Caco-2 (cell line): ENCODE data around the gene SCN1A. TPM values are rescaled to one million over a fixed set of nuclear protein-coding genes. Genes with fewer than 3 reads are reported as not detected.

Source experiments
- BruUV-seq: library from RNA; stranded (reverse); fragments of 400-500 nt; replicated peaks from 2 replicates; lab custom pipeline; 2021; lab: Mats Ljungman, UMichigan
- CTCF ChIA-PET: fragments of 300-600 bp; sonication (Branson Sonifier 250); formaldehyde crosslinking; loops from one replicate; lab custom pipeline; 2022; ENCODE audit warnings: antibody characterized with exemption; lab: Charles Lee
- POLR2A ChIA-PET: fragments of 300-600 bp; sonication (Branson Sonifier 250); formaldehyde crosslinking; loops from one replicate; lab custom pipeline; 2022; ENCODE audit warnings: antibody characterized with exemption; lab: Charles Lee
- DNase-seq, 2 experiments: peaks; one replicate each; pipeline versions ENCODE4 v3.0.0 to v3.0.0-alpha.2; 2020 to 2022
- H3K27me3 ChIP-seq: replicated peaks from 2 replicates; pipeline ENCODE4 v1.6.0; 2011; ENCODE audit warnings: low read length; ENCODE audit not compliant: control insufficient read depth, insufficient read depth
- H3K36me3 ChIP-seq: 2 replicates; pipeline ENCODE4 v1.5.1; 2011; ENCODE audit warnings: low read length; ENCODE audit not compliant: control insufficient read depth, insufficient read depth
- H3K4me1 ChIP-seq: fragments of 250-450 bp; sonication (Bioruptor Pico); 2 replicates; pipeline ENCODE4 v1.5.1; 2020; ENCODE audit warnings: mild to moderate bottlenecking
- H3K4me3 ChIP-seq: 2 replicates; pipeline ENCODE4 v1.5.1; 2011; ENCODE audit warnings: low read depth, mild to moderate bottlenecking, control low read depth, low read length
- H3K9me3 ChIP-seq: fragments of 250-450 bp; sonication (Bioruptor Pico); 2 replicates; pipeline ENCODE4 v1.5.1; 2020; ENCODE audit warnings: mild to moderate bottlenecking, moderate library complexity
- H3K27ac Mint-ChIP-seq: one replicate; pipeline ENCODE4 v1.8.0; 2022; ENCODE audit warnings: mixed read lengths; ENCODE audit not compliant: unreplicated experiment
- H3K27me3 Mint-ChIP-seq: one replicate; pipeline ENCODE4 v1.8.0; 2022; ENCODE audit warnings: mixed read lengths; ENCODE audit not compliant: insufficient read depth, unreplicated experiment
- H3K36me3 Mint-ChIP-seq: one replicate; pipeline ENCODE4 v1.8.0; 2022; ENCODE audit warnings: mild to moderate bottlenecking, mixed read lengths; ENCODE audit not compliant: insufficient read depth, unreplicated experiment
- H3K4me1 Mint-ChIP-seq: one replicate; pipeline ENCODE4 v1.8.0; 2022; ENCODE audit warnings: low read depth, mixed read lengths; ENCODE audit not compliant: unreplicated experiment
- H3K4me3 Mint-ChIP-seq: one replicate; pipeline ENCODE4 v1.8.0; 2022; ENCODE audit warnings: mild to moderate bottlenecking, moderate library complexity, mixed read lengths; ENCODE audit not compliant: unreplicated experiment
- H3K9me3 Mint-ChIP-seq: one replicate; pipeline ENCODE4 v1.8.0; 2022; ENCODE audit warnings: mixed read lengths; ENCODE audit not compliant: unreplicated experiment
- intact Hi-C: fragments of 100-400 bp; cut with micrococcal nuclease; formaldehyde crosslinking; loops from one replicate; pipeline ENCODE4 v1.10.0; 2022; ENCODE audit not compliant: unreplicated experiment
- total RNA-seq: library from RNA; stranded (reverse); gene quantifications from 2 replicates; pipeline ENCODE4 v1.2.3, GENCODE V29; 2022
- TF ChIP-seq, protein P1 (sequence below), 2 experiments: fragments of 200-600 bp in 1 of 2; IDR thresholded peaks; 1 replicate in 1 of 2; 2 replicates in 1 of 2; pipeline versions ENCODE4 v1.5.1 to v1.8.0; 2011 to 2022; ENCODE audit warnings: antibody characterized with exemption in 1 of 2, control low read depth in 1 of 2, inconsistent platforms in 1 of 2, low read depth in 1 of 2, low read length in 1 of 2, mild to moderate bottlenecking in 1 of 2, moderate library complexity in 1 of 2; ENCODE audit not compliant: insufficient read depth in 1 of 2, severe bottlenecking in 1 of 2, unreplicated experiment in 1 of 2

Gene SCN1A
- total RNA-seq, 1 experiment from 2014 or later: not detected

GRCh38 chr2:166074011-166074410, 53.8 kb downstream of the SCN1A start:
- ChIA-PET CTCF (no interaction called here), POLR2A (no interaction called here)
- H3K9me3 Mint-ChIP-seq: no peaks in the 10 kb centered on the region
- no peak overlapping the region for H3K27ac Mint-ChIP-seq
- peaks cover 3% of the 10 kb centered on the region for H3K27me3 Mint-ChIP-seq
- TF ChIP-seq, protein P1, sequence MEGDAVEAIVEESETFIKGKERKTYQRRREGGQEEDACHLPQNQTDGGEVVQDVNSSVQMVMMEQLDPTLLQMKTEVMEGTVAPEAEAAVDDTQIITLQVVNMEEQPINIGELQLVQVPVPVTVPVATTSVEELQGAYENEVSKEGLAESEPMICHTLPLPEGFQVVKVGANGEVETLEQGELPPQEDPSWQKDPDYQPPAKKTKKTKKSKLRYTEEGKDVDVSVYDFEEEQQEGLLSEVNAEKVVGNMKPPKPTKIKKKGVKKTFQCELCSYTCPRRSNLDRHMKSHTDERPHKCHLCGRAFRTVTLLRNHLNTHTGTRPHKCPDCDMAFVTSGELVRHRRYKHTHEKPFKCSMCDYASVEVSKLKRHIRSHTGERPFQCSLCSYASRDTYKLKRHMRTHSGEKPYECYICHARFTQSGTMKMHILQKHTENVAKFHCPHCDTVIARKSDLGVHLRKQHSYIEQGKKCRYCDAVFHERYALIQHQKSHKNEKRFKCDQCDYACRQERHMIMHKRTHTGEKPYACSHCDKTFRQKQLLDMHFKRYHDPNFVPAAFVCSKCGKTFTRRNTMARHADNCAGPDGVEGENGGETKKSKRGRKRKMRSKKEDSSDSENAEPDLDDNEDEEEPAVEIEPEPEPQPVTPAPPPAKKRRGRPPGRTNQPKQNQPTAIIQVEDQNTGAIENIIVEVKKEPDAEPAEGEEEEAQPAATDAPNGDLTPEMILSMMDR (IDR thresholded peaks at IDR 0.05; ENCODE audit: insufficient read depth in 1 of 2, low read depth in 1 of 2, low read length in 1 of 2, severe bottlenecking in 1 of 2, unreplicated experiment in 1 of 2): no peak
- DNase-seq: no peak
- intact Hi-C loops: no loop called here
- Histone ChIP-seq H3K9me3 (no peaks in the 10 kb centered on the region), H3K4me1 (no peaks in the 10 kb centered on the region), H3K36me3 (no peaks in the 10 kb centered on the region), H3K27me3 (no peaks in the 10 kb centered on the region), H3K4me3 (no peak overlapping the region)
- BruUV-seq: no TSS peak
- H3K4me3 Mint-ChIP-seq: no peak overlapping the region
- no peaks in the 10 kb centered on the region for H3K36me3 Mint-ChIP-seq
- no peaks in the 10 kb centered on the region for H3K4me1 Mint-ChIP-seq

DNA sequence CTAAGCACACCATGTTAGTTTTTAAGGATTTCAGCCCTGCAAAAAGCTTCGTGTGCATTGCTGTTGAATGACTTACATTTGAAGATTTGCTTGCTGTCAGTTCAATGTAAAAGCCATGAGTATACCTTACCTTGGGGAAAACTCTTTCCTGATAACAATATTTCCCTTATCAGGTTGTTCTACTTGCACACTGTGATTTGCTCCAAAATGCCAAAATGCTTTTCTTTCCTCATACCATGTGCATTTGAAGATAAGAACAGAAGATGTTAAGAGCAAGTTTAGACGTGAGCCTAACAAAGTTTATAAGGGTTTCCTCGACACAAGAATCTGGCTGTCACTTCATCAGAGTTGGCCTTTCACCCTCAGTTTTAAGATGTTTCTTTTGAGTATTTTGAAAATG, 57.6 kb downstream of the SCN1A start:
- ChIA-PET POLR2A (no interaction called here), CTCF (no interaction called here)
- Mint-ChIP-seq H3K27ac (no peak overlapping the region), H3K4me1 (no peaks in the 10 kb centered on the region), H3K9me3 (no peaks in the 10 kb centered on the region), H3K27me3 (peaks cover 9% of the 10 kb centered on the region), H3K4me3 (no peak overlapping the region), H3K36me3 (no peaks in the 10 kb centered on the region)
- Histone ChIP-seq H3K27me3 (no peaks in the 10 kb centered on the region), H3K36me3 (no peaks in the 10 kb centered on the region), H3K9me3 (no peaks in the 10 kb centered on the region), H3K4me3 (no peak overlapping the region), H3K4me1 (no peaks in the 10 kb centered on the region)
- DNase-seq: no peak
- TF ChIP-seq, protein P1 (IDR thresholded peaks at IDR 0.05; ENCODE audit: insufficient read depth in 1 of 2, low read depth in 1 of 2, low read length in 1 of 2, severe bottlenecking in 1 of 2, unreplicated experiment in 1 of 2): no peak
- intact Hi-C loops: no loop called here
- BruUV-seq: no TSS peak

DNA sequence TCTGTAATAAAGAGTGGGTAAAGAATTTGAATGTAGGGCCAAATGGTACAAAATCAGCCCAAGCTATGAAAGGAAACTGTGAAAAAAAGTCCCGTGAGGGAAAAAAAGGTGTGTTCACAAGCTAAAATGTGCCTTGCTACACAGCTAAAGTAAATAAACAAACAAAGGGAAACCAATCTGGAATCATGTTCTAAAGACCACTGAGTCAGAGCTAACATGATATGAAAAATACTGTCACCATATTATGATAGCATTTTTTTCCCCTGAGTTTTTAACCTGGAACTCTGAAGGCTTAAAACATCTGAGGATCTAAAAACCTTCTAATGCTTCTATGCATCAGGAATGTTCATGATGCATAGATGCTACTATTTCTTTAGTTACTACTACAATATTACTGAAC, 58.8 kb downstream of the SCN1A start:
- BruUV-seq: no TSS peak
- intact Hi-C loops: no loop called here
- Histone ChIP-seq H3K36me3 (no peaks in the 10 kb centered on the region), H3K4me3 (no peak overlapping the region), H3K9me3 (no peaks in the 10 kb centered on the region), H3K27me3 (no peaks in the 10 kb centered on the region), H3K4me1 (no peaks in the 10 kb centered on the region)
- no peaks in the 10 kb centered on the region for H3K9me3 Mint-ChIP-seq
- ChIA-PET POLR2A (no interaction called here), CTCF (no interaction called here)
- TF ChIP-seq, protein P1 (IDR thresholded peaks at IDR 0.05; ENCODE audit: insufficient read depth in 1 of 2, low read depth in 1 of 2, low read length in 1 of 2, severe bottlenecking in 1 of 2, unreplicated experiment in 1 of 2): no peak
- no peaks in the 10 kb centered on the region for H3K4me1 Mint-ChIP-seq
- H3K27me3 Mint-ChIP-seq: peaks cover 9% of the 10 kb centered on the region
- no peaks in the 10 kb centered on the region for H3K36me3 Mint-ChIP-seq
- H3K27ac Mint-ChIP-seq: no peak overlapping the region
- no peak for DNase-seq
- no peak overlapping the region for H3K4me3 Mint-ChIP-seq
